Neural cell (in vitro differentiated cells): Measurements from ENCODE around the gene PCIF1. TPM values are rescaled to one million over a fixed set of nuclear protein-coding genes. Genes with fewer than 3 reads are reported as not detected.

Source experiments
- H2AFZ ChIP-seq: fragments of 200-600, 300-800 bp; sonication (generic), shearing (Covaris generic); 2 replicates; pipeline ENCODE4 v1.6.0; 2014; ENCODE audit warnings: low read depth, mild to moderate bottlenecking, antibody characterized with exemption, low read length, moderate library complexity
- H3F3A ChIP-seq: fragments of 200-600 bp; shearing (Covaris generic); 2 replicates; pipeline ENCODE4 v1.6.1; 2016; ENCODE audit warnings: mild to moderate bottlenecking, moderate library complexity, mixed read lengths, antibody characterized with exemption, low read length; ENCODE audit not compliant: insufficient read depth, poor library complexity, severe bottlenecking
- H3K27ac ChIP-seq: fragments of 200-600, 300-800 bp; sonication (generic), shearing (Covaris generic); 2 replicates; pipeline ENCODE4 v1.5.1; 2014; ENCODE audit warnings: mild to moderate bottlenecking, low read length, moderate library complexity
- H3K27me3 ChIP-seq: fragments of 300-800, 200-600 bp; sonication (generic), shearing (Covaris generic); 2 replicates; pipeline ENCODE4 v1.6.0; 2014; ENCODE audit warnings: mild to moderate bottlenecking, low read depth, low read length, moderate library complexity; ENCODE audit not compliant: insufficient read depth
- H3K36me3 ChIP-seq: fragments of 300-800, 200-600 bp; sonication (generic), shearing (Covaris generic); 2 replicates; pipeline ENCODE4 v1.5.1; 2014; ENCODE audit warnings: mild to moderate bottlenecking, antibody characterized with exemption, low read length, moderate library complexity; ENCODE audit not compliant: insufficient read depth
- H3K4me2 ChIP-seq: fragments of 300-800, 200-600 bp; sonication (generic), shearing (Covaris generic); 2 replicates; pipeline ENCODE4 v1.6.0; 2014; ENCODE audit warnings: mild to moderate bottlenecking, low read length
- H3K4me3 ChIP-seq: fragments of 300-800, 200-600 bp; sonication (generic), shearing (Covaris generic); 2 replicates; pipeline ENCODE4 v1.5.1; 2014; ENCODE audit warnings: mild to moderate bottlenecking, low read length, moderate library complexity
- H3K79me2 ChIP-seq: fragments of 200-600 bp; shearing (Covaris generic); replicated peaks from 2 replicates; pipeline ENCODE4 v1.6.0; 2014; ENCODE audit warnings: mild to moderate bottlenecking, low read length, moderate library complexity; ENCODE audit not compliant: insufficient read depth
- H3K9ac ChIP-seq: fragments of 300-800, 200-600 bp; sonication (generic), shearing (Covaris generic); 2 replicates; pipeline ENCODE4 v1.6.1; 2016; ENCODE audit warnings: mild to moderate bottlenecking, low read length, mixed read lengths
- H3K9me2 ChIP-seq: fragments of 200-600 bp; shearing (Covaris generic); 2 replicates; pipeline ENCODE4 v1.6.1; 2016; ENCODE audit warnings: mild to moderate bottlenecking, low read length, mixed read lengths; ENCODE audit not compliant: insufficient read depth
- H3K9me3 ChIP-seq: fragments of 200-600, 300-800 bp; sonication (generic), shearing (Covaris generic); 2 replicates; pipeline ENCODE4 v1.6.1; 2016; ENCODE audit warnings: mild to moderate bottlenecking, mixed run types, low read length, moderate library complexity, mixed read lengths
- H4K20me1 ChIP-seq: fragments of 200-600 bp; shearing (Covaris generic); 2 replicates; pipeline ENCODE4 v1.6.1; 2016; ENCODE audit warnings: mild to moderate bottlenecking, mixed run types; ENCODE audit not compliant: insufficient read depth
- EZH2 ChIP-seq: fragments of 200-600, 300-800 bp; shearing (Covaris generic), sonication (generic); IDR thresholded peaks from 2 replicates; pipeline ENCODE4 v1.6.1; 2014; ENCODE audit warnings: antibody characterized with exemption, low read length, borderline replicate concordance, mild to moderate bottlenecking; ENCODE audit not compliant: insufficient read depth, poor library complexity, severe bottlenecking
- MXI1 ChIP-seq: fragments of 450-650 bp; conservative IDR thresholded peaks from 2 replicates; pipeline ENCODE4 v1.6.1; 2014; ENCODE audit warnings: antibody characterized with exemption, mild to moderate bottlenecking; ENCODE audit not compliant: poor library complexity, severe bottlenecking
- TAF1 ChIP-seq: IDR thresholded peaks from 2 replicates; pipeline ENCODE4 v1.6.1; 2012; ENCODE audit warnings: low read depth
- polyA plus RNA-seq: library from polyadenylated mRNA; depleted of rRNA; stranded (reverse); fragments of >200 nt; gene quantifications from 2 replicates; pipeline ENCODE4 v1.2.3, GENCODE V29; 2014
- TF ChIP-seq, protein P1 (sequence below): fragments of 450-650 bp; IDR thresholded peaks from 2 replicates; pipeline ENCODE4 v1.5.1; 2014; ENCODE audit warnings: antibody characterized with exemption, mild to moderate bottlenecking, moderate library complexity; ENCODE audit not compliant: poor library complexity, severe bottlenecking

Gene PCIF1
- polyA plus RNA-seq, 1 donor from 2014 or later: 28.3 TPM

DNA sequence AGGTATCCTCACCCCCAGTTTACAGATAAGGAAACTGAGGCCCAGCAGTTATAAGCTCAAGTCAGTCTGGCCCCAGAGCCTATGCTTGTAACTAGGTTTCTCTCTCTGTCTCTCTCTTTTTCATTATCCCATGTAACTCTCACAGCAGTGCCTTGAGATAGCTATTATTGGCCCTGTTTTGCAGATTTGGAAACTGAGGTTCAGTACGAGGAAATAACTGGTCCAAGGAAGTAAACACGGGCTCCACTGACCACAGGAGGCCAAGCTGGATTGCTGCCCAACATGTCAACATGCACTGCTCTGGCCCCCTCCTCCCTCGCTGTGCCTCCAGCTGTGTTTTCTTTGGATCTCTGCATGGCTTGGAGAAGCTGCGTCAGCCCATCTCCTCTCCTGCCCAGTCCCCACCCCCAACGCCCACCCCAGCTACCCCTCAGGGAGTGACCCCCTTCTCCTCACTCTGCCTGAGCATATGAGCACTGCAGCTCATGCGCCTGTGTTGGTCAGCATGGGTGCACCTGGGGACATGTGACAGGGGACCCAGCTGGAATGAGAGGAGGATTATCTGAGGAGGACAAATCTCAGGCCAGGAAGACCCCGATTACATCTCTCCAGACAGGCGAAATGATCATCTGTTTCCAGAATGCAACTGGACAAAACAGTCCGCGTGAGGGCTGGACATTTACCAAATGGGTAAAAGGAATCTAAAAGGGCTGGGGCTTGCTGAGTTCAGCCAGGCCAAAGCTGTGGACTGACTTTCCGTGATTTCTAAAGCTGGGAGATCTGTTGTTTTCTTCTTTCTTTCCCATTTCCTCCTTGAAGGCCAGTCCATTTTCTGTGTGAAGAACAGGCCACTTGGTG lies 14.7 kb upstream of the PCIF1 start:
- Histone ChIP-seq H3K36me3 (no peaks in the 10 kb centered on the region), H3K9ac (no peak overlapping the region), H3K9me2 (no peaks in the 10 kb centered on the region), H2AFZ (no peak overlapping the region), H3K4me3 (no peak overlapping the region), H3K79me2 (no peaks in the 10 kb centered on the region), H3K9me3 (no peaks in the 10 kb centered on the region), H3K27ac (no peak overlapping the region), H4K20me1 (no peaks in the 10 kb centered on the region), H3K27me3 (no peaks in the 10 kb centered on the region), H3F3A (no peaks in the 10 kb centered on the region), H3K4me2 (no peak overlapping the region)
- TF ChIP-seq MXI1: no peak

DNA sequence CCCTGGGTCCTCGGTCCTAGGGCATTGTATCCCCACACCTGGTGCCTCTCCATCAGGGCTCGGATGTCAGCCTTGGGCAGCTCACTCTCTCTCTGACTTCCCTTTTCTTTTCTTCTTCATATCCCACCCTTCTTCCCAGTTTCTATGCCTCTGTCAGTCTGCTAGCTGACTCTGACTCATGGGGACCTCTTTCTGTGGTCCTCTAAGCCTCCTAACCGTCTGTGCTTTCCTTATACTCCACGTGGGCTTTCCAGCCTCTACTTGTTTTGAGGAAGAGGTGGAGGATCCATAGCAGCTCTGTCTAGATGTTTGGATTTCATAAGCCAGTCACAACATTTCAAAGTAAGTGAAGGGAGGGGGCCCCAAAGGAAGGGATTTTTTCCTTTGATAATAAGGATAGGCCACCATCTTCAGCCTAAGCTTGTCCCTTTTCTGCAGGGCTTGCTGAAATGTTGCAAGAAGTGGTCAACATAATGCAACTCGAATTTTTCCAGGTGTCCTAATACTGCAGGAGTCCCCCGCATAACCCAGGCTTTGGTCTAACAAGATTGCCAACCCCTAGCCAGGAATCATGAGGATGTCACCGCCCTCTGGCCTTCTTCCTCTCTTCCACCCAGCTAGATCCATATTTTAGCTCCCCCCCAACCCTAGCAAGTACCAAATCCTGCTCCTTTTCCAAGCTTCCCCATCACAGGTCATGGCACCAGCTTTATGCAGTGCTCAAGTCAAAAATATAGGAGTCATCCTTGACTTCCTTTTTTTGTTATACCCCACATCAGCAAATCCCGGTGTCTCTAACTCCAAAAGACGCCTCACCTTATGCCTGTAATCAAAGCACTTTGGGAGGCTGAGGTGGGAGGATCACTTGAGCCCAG lies 13.8 kb upstream of the PCIF1 start:
- TF ChIP-seq, protein P1, sequence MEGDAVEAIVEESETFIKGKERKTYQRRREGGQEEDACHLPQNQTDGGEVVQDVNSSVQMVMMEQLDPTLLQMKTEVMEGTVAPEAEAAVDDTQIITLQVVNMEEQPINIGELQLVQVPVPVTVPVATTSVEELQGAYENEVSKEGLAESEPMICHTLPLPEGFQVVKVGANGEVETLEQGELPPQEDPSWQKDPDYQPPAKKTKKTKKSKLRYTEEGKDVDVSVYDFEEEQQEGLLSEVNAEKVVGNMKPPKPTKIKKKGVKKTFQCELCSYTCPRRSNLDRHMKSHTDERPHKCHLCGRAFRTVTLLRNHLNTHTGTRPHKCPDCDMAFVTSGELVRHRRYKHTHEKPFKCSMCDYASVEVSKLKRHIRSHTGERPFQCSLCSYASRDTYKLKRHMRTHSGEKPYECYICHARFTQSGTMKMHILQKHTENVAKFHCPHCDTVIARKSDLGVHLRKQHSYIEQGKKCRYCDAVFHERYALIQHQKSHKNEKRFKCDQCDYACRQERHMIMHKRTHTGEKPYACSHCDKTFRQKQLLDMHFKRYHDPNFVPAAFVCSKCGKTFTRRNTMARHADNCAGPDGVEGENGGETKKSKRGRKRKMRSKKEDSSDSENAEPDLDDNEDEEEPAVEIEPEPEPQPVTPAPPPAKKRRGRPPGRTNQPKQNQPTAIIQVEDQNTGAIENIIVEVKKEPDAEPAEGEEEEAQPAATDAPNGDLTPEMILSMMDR: no peak
- Histone ChIP-seq H3K27me3 (no peaks in the 10 kb centered on the region), H3K9me2 (no peaks in the 10 kb centered on the region), H3F3A (no peaks in the 10 kb centered on the region), H3K4me3 (no peak overlapping the region), H3K27ac (no peak overlapping the region), H3K9ac (no peak overlapping the region), H3K79me2 (no peaks in the 10 kb centered on the region), H3K4me2 (no peak overlapping the region), H2AFZ (no peak overlapping the region), H4K20me1 (no peaks in the 10 kb centered on the region), H3K36me3 (no peaks in the 10 kb centered on the region), H3K9me3 (no peaks in the 10 kb centered on the region)

DNA sequence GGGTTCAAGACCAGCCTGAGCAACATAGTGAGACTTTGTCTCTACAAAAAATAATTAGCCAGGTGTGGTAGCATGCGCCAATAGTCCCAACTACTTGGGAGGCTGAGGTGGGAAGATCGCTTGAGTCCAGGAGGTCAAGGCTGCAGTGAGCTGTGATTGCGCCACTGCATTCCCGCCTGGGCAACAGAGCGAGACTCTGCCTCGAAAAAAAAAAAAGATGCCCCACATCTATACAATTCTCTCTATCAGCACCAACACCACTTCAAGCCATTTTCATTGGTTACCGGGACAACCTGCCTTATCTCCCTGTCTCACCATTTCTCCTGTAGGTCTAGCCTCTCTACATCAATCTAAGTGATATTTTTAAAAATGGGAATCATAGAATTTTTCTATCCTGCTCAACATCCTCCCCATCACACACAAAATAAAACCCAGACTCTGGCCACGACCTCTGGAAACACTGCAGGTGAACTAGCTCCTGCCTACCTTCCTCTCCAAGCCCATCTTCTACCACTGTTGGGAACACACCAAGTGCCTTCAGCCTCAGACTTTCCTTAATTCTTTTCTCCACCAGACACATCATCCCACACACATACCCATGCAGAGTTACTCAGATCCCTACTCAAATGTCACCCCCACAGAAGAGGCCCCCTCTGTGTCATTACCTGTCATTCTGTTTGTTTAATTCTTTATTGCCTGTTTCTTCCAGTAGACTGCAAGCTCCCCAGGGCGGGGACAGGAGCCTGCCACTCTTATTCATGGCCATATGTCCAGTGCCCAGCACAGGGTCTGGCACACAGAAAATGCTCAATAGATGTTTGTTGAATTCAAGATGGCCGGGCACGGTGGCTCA lies 12.9 kb upstream of the PCIF1 start:
- Histone ChIP-seq H3K4me2 (no peak overlapping the region), H3K9me3 (no peaks in the 10 kb centered on the region)
- no peak for TF ChIP-seq EZH2
- TF ChIP-seq TAF1: no peak

More for the DNA sequence above, 12.9 kb upstream of the PCIF1 start:
- Histone ChIP-seq H3K36me3 (no peaks in the 10 kb centered on the region), H2AFZ (no peak overlapping the region), H3K4me3 (no peak overlapping the region), H3K27me3 (no peaks in the 10 kb centered on the region), H3K9ac (no peak overlapping the region), H4K20me1 (no peaks in the 10 kb centered on the region), H3K27ac (no peak overlapping the region), H3K79me2 (no peaks in the 10 kb centered on the region), H3K9me2 (no peaks in the 10 kb centered on the region), H3F3A (no peaks in the 10 kb centered on the region)
